Esophagus squamous epithelium (tissue), 4 donors: Measurements from ENCODE around the gene ARPC5L.

Experiments used
- CTCF ChIP-seq, 6 experiments: fragments of 450-650 bp in 4 of 6; fragments of 200-600 bp in 2 of 6; sonication (generic) in 2 of 6; IDR thresholded peaks; one replicate each; pipeline ENCODE4 v1.5.1; 2016 to 2019; ENCODE audit warnings: antibody characterized with exemption in 6 of 6, mild to moderate bottlenecking in 4 of 6, moderate library complexity in 4 of 6
- POLR2A ChIP-seq, 4 donors: fragments of 450-650 bp; IDR thresholded peaks; one replicate each; pipeline ENCODE4 v1.6.1; 2017; ENCODE audit warnings: antibody characterized with exemption in 4 of 4, mild to moderate bottlenecking in 4 of 4, moderate library complexity in 3 of 4

- no peak for TF ChIP-seq POLR2A (IDR thresholded peaks at IDR 0.05)
- TF ChIP-seq CTCF (IDR thresholded peaks at IDR 0.05) = no peak
Observed at GRCh38 chr9:124884376-124884775, 22.4 kb downstream of the ARPC5L start.
